Measurements from ENCODE around the gene BRF1. TPM values are rescaled to one million over a fixed set of nuclear protein-coding genes. Genes with fewer than 3 reads are reported as not detected.

Gene BRF1
- total and polyA plus RNA-seq, 2 of the 8 experiments (the other 6 are each of a cell fraction or from before 2014, with no cell fraction given): 7.7 to 18.3 TPM

GRCh38 chr14:105227346-105227745 lies 73.5 kb downstream of the BRF1 start:
- Histone ChIP-seq H3K23me2 (ENCODE audit: low read depth, low read length) (peaks cover 2% of the 10 kb centered on the region; the same call in 1 of the 2 replicates), H4K20me1 (replicated peaks in 1 of 2; ENCODE audit: control insufficient read depth in 1 of 2, insufficient read depth in 2 of 2, low read length in 2 of 2) (peaks cover 0 to 6% of the 10 kb centered on the region in 2 experiments), H3K14ac (ENCODE audit: insufficient read length) (no peak overlapping the region), H4K5ac (ENCODE audit: insufficient read length, low read depth, low read length) (no peak overlapping the region), H3K79me1 (ENCODE audit: low read depth, low read length) (no peaks in the 10 kb centered on the region), H3K79me2 (ENCODE audit: control insufficient read depth in 1 of 2, insufficient read depth in 2 of 2, low read length in 2 of 2) (no peaks in the 10 kb centered on the region), H2BK120ac (replicated peaks; ENCODE audit: low read depth, low read length) (no peak overlapping the region), H2AFZ (ENCODE audit: low read length) (no peak overlapping the region), H4K91ac (replicated peaks; ENCODE audit: insufficient read length, low read length) (no peak overlapping the region), H3K36me3 (ENCODE audit: control insufficient read depth in 2 of 4, insufficient read depth in 4 of 4, low read length in 3 of 4) (no peaks in the 10 kb centered on the region; a peak in 2 of 8 replicates), H3K23ac (ENCODE audit: insufficient read length) (no peak overlapping the region), H2BK12ac (ENCODE audit: low read depth, low read length) (no peak overlapping the region), H3K56ac (replicated peaks; ENCODE audit: insufficient read length, low read depth, low read length) (no peak overlapping the region), H4K8ac (ENCODE audit: extremely low read depth, insufficient read depth, low read length) (no peak overlapping the region), H3K4me3 (ENCODE audit: extremely low read depth in 1 of 4, insufficient read depth in 2 of 4, low read depth in 3 of 4, low read length in 4 of 4) (no peak overlapping the region), H3K4ac (replicated peaks; ENCODE audit: insufficient read length, low read depth, low read length) (no peak overlapping the region), H3K9ac (replicated peaks in 1 of 4; ENCODE audit: extremely low read depth in 1 of 4, low read depth in 3 of 4, low read length in 3 of 4) (no peak overlapping the region), H2AK5ac (ENCODE audit: low read depth, low read length) (no peak overlapping the region), H2BK20ac (ENCODE audit: low read length) (no peak overlapping the region), H2BK15ac (ENCODE audit: low read length) (no peak overlapping the region), H3K18ac (ENCODE audit: extremely low read depth, low read length) (no peak overlapping the region), H3K27ac (ENCODE audit: low read depth, low read length) (no peak overlapping the region), H3K4me1 (replicated peaks in 1 of 4; ENCODE audit: control insufficient read depth in 3 of 4, insufficient read depth in 4 of 4, low read length in 3 of 4) (no peaks in the 10 kb centered on the region), H3K4me2 (ENCODE audit: insufficient read depth in 1 of 2, low read depth in 2 of 2, low read length in 2 of 2) (no peak overlapping the region), H3K9me3 (ENCODE audit: insufficient read depth in 2 of 2, low read depth in 1 of 2, low read length in 1 of 2) (peaks cover 0 to 3% of the 10 kb centered on the region in 2 experiments; a peak in 1 of 4 replicates), H2BK5ac (ENCODE audit: low read depth, low read length) (no peak overlapping the region), H3K27me3 (replicated peaks in 1 of 4; ENCODE audit: control insufficient read depth in 3 of 4, extremely low read depth in 1 of 4, insufficient read depth in 3 of 4, low read length in 3 of 4) (no peaks in the 10 kb centered on the region)
- CTCF ChIA-PET (ENCODE audit: partially characterized antibody): interaction anchor here (0.6 to 2.4 kb wide), 6 partner anchors 9 to 390 kb away, joined by 3 to 7 read pairs (median 4); no protein-coding TSS in a partner anchor
- POLR2A ChIA-PET (ENCODE audit: partially characterized antibody): no interaction called here
- 93% methylated on average over 14 of the region's 14 CpGs; no CpG with 5 or more reads in 1 of the 2 experiments for WGBS, 2 experiments (ENCODE audit: extremely low coverage in 1 of 2, insufficient coverage in 1 of 2, insufficient read length in 1 of 2, insufficient replicate concordance in 2 of 2, low coverage in 1 of 2, low lambda C conversion rate in 2 of 2, missing lambda C conversion rate in 1 of 2)
- TF ChIP-seq YY1 (IDR thresholded peaks at IDR 0.05; ENCODE audit: low read depth, low read length) (no peak), GABPA (IDR thresholded peaks at IDR 0.05; ENCODE audit: borderline replicate concordance, insufficient read depth, low read length) (no peak), SRF (IDR thresholded peaks at IDR 0.05; ENCODE audit: low read depth, low read length) (no peak), KDM1A (IDR thresholded peaks at IDR 0.05; ENCODE audit: borderline replicate concordance, low read length) (no peak), CREB1 (IDR thresholded peaks at IDR 0.05) (no peak), RXRA (IDR thresholded peaks at IDR 0.05; ENCODE audit: insufficient read depth, low read depth, low read length) (no peak), CTCF (IDR thresholded peaks at IDR 0.05; ENCODE audit: control extremely low read depth in 1 of 3, insufficient read depth in 1 of 3, low read depth in 1 of 3, low read length in 3 of 3) (no peak), HDAC2 (IDR thresholded peaks at IDR 0.05; ENCODE audit: borderline replicate concordance in 1 of 2, low read depth in 2 of 2, low read length in 2 of 2) (no peak), CBX8 (IDR thresholded peaks at IDR 0.05; ENCODE audit: borderline replicate concordance, low read depth, low read length) (no peak)
- DNase-seq (ENCODE audit: low read depth in 1 of 2, low spot score in 2 of 2) (no peak), FAIRE-seq (no peak)
